Nephron (organoid): ENCODE data around the gene OPA1.
A peak's percentile ranks its signal among the peaks of the same experiment; 100 is the strongest.

Source experiments
- H3K27ac Mint-ChIP-seq, 3 experiments: 2 replicates each; pipeline ENCODE4 v1.8.0; 2020; ENCODE audit warnings: mixed read lengths in 3 of 3, mild to moderate bottlenecking in 2 of 3, moderate library complexity in 1 of 3
- H3K27me3 Mint-ChIP-seq: 2 replicates; pipeline ENCODE4 v1.8.0; 2021; ENCODE audit warnings: low read depth, mild to moderate bottlenecking, moderate library complexity, mixed read lengths
- H3K36me3 Mint-ChIP-seq: 2 replicates; pipeline ENCODE4 v1.8.0; 2020; ENCODE audit warnings: low read depth, mixed read lengths
- H3K4me1 Mint-ChIP-seq: 2 replicates; pipeline ENCODE4 v1.8.0; 2020; ENCODE audit warnings: mixed read lengths
- H3K4me3 Mint-ChIP-seq, 3 experiments: 2 replicates each; pipeline ENCODE4 v1.8.0; 2020; ENCODE audit warnings: mild to moderate bottlenecking in 3 of 3, mixed read lengths in 3 of 3, moderate library complexity in 2 of 3
- H3K9me3 Mint-ChIP-seq: 2 replicates; pipeline ENCODE4 v1.8.0; 2020; ENCODE audit warnings: mixed read lengths
- TF ChIP-seq, protein P1 (sequence below), 3 experiments: fragments of 200-600 bp; sonication (generic); IDR thresholded peaks; one replicate each; pipeline ENCODE4 v1.5.0; 2021; ENCODE audit warnings: antibody characterized with exemption in 3 of 3; ENCODE audit not compliant: unreplicated experiment in 3 of 3

OPA1 gene

DNA sequence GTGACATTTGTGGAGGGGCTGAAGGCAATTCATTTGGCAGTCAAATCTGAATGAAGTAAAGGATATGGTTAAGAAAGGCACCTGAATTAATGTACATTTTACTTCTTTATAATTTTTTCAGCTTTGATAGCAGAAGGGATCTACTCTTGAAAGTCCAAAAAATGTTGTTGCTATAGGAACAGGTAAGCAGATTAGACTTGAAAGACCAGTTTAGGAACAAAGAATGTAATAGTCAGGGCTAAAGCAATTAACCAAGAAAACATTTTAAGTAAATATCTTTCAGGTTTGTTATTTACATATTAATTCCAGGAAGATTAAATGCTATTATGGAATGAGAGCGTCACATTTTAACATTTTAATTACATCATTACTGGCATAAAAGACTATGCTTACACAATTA lies 39.4 kb upstream of the OPA1 start:
- no peaks in the 10 kb centered on the region for H3K9me3 Mint-ChIP-seq
- H3K4me1 Mint-ChIP-seq: peaks cover 9% of the 10 kb centered on the region
- no peaks in the 10 kb centered on the region for H3K36me3 Mint-ChIP-seq
- H3K4me3 Mint-ChIP-seq: no peak overlapping the region
- H3K27me3 Mint-ChIP-seq: peaks cover 10% of the 10 kb centered on the region
- TF ChIP-seq, protein P1, sequence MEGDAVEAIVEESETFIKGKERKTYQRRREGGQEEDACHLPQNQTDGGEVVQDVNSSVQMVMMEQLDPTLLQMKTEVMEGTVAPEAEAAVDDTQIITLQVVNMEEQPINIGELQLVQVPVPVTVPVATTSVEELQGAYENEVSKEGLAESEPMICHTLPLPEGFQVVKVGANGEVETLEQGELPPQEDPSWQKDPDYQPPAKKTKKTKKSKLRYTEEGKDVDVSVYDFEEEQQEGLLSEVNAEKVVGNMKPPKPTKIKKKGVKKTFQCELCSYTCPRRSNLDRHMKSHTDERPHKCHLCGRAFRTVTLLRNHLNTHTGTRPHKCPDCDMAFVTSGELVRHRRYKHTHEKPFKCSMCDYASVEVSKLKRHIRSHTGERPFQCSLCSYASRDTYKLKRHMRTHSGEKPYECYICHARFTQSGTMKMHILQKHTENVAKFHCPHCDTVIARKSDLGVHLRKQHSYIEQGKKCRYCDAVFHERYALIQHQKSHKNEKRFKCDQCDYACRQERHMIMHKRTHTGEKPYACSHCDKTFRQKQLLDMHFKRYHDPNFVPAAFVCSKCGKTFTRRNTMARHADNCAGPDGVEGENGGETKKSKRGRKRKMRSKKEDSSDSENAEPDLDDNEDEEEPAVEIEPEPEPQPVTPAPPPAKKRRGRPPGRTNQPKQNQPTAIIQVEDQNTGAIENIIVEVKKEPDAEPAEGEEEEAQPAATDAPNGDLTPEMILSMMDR (IDR thresholded peaks at IDR 0.05; ENCODE audit: unreplicated experiment in 3 of 3): no peak
- H3K27ac Mint-ChIP-seq: no peak overlapping the region

DNA sequence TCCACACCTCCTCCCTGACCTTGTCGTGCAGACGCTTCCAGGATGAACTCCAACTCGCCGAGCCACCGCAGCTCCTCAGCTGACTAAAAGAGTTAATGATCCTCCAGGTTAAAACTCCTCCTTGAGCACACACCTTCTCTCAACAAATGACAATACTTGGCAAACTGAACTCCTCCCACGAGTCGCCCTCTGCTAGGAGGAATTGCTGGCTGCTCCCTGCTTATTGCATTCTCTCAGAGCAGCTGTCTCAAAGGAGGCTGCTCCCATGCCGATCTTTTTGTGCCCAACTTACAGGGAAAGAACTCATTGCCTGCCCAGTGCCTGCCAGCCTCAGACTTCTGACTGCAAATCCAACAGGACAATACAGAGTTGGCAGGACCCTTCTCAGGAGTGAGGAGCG lies 38.2 kb upstream of the OPA1 start, which contains the start of gene ATP13A4:
Gene ATP13A4, minus strand, starts transcription at position 85 of the 400 bp plus-strand sequence. CDS start 96 bp downstream, outside the sequence.
- Mint-ChIP-seq H3K9me3 (no peaks in the 10 kb centered on the region), H3K27me3 (peaks cover 10% of the 10 kb centered on the region), H3K4me1 (peaks cover 9% of the 10 kb centered on the region), H3K27ac (peak within 1 kb of the TSS in 2 of 3 experiments; percentile 11 to 18), H3K4me3 (no peak within 1 kb of the TSS), H3K36me3 (no peaks in the 10 kb centered on the region)
- TF ChIP-seq, protein P1 (IDR thresholded peaks at IDR 0.05; ENCODE audit: unreplicated experiment in 3 of 3): no peak

- no peak overlapping the region for H3K27ac Mint-ChIP-seq
- H3K36me3 Mint-ChIP-seq: no peaks in the 10 kb centered on the region
- peaks cover 9% of the 10 kb centered on the region for H3K4me1 Mint-ChIP-seq
- no peak overlapping the region for H3K4me3 Mint-ChIP-seq
- TF ChIP-seq, protein P1 (IDR thresholded peaks at IDR 0.05; ENCODE audit: unreplicated experiment in 3 of 3): no peak
- H3K27me3 Mint-ChIP-seq: peaks cover 10% of the 10 kb centered on the region
- no peaks in the 10 kb centered on the region for H3K9me3 Mint-ChIP-seq
These were observed 36.2 kb upstream of the OPA1 start for GRCh38 chr3:193556841-193557240.

GRCh38 chr3:193559100-193559499 lies 33.9 kb upstream of the OPA1 start:
- H3K9me3 Mint-ChIP-seq: no peaks in the 10 kb centered on the region
- H3K4me3 Mint-ChIP-seq: no peak overlapping the region
- H3K27ac Mint-ChIP-seq: no peak overlapping the region
- H3K4me1 Mint-ChIP-seq: peaks cover 9% of the 10 kb centered on the region
- TF ChIP-seq, protein P1 (IDR thresholded peaks at IDR 0.05; ENCODE audit: unreplicated experiment in 3 of 3): no peak
- H3K27me3 Mint-ChIP-seq: peaks cover 7% of the 10 kb centered on the region
- no peaks in the 10 kb centered on the region for H3K36me3 Mint-ChIP-seq

DNA sequence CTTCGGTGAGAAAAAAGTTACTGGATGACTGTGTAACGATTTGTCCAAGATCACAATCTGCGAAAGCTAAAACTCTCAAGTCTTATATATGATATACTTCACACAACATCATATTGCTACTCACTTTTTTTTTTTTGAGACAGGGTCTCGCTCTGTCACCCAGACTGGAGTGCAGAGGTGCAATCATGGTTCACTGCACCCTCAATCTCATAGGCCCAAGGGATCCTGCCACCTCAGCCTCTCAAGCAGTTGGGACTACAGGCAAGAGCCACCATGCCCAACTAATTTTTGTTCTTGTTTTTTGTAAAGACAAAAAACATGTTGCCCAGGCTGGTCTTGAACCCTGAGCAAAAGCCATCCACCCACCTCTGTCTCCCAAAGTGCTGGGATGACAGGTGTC lies 32.9 kb upstream of the OPA1 start:
- Mint-ChIP-seq H3K9me3 (no peaks in the 10 kb centered on the region), H3K4me3 (no peak overlapping the region), H3K36me3 (no peaks in the 10 kb centered on the region), H3K4me1 (no peaks in the 10 kb centered on the region), H3K27me3 (no peaks in the 10 kb centered on the region), H3K27ac (no peak overlapping the region)
- TF ChIP-seq, protein P1 (IDR thresholded peaks at IDR 0.05; ENCODE audit: unreplicated experiment in 3 of 3): no peak

DNA sequence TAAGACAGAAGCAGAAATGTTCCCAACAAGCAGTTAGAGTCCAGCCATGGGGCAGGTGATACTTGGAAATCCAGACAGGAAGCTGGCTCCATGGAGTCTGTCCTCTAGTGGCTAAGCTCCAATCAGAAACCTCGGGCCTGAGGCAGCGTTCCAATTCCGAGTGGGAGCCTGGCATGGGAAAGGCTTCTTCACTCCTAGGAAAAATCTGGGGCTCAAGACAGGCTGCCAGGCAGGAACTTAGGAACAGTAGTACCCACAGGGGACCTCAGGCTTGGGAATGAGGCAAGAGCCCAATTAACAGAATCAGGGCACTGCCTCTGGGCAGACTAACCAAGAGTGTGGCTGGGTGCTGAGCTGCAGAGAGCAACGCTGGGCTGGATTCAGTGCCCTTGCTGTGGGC lies 32.1 kb upstream of the OPA1 start:
- Mint-ChIP-seq H3K27ac (no peak overlapping the region), H3K4me3 (no peak overlapping the region), H3K36me3 (no peaks in the 10 kb centered on the region), H3K9me3 (no peaks in the 10 kb centered on the region), H3K27me3 (no peaks in the 10 kb centered on the region), H3K4me1 (no peaks in the 10 kb centered on the region)
- TF ChIP-seq, protein P1 (IDR thresholded peaks at IDR 0.05; ENCODE audit: unreplicated experiment in 3 of 3): no peak
